ENCODE results near the gene FBXO42.

- TF ChIP-seq EZH2 (IDR thresholded peaks at IDR 0.05; ENCODE audit: low read depth), result no peak
- no peak for TF ChIP-seq CTCF (conservative IDR thresholded peaks at IDR 0.05)
These were observed 26.2 kb upstream of the FBXO42 start for GRCh38 chr1:16378443-16378842.

Measured in PC-9 (cell line).